Caco-2 (cell line): ENCODE results near the gene FGF2. TPM values are rescaled to one million over a fixed set of nuclear protein-coding genes. Genes with fewer than 3 reads are reported as not detected.

ENCODE experiments used
- BruUV-seq: library from RNA; stranded (reverse); fragments of 400-500 nt; replicated peaks from 2 replicates; lab custom pipeline; 2021; lab: Mats Ljungman, UMichigan
- CTCF ChIA-PET: fragments of 300-600 bp; sonication (Branson Sonifier 250); formaldehyde crosslinking; loops from one replicate; lab custom pipeline; 2022; ENCODE audit warnings: antibody characterized with exemption; lab: Charles Lee
- POLR2A ChIA-PET: fragments of 300-600 bp; sonication (Branson Sonifier 250); formaldehyde crosslinking; loops from one replicate; lab custom pipeline; 2022; ENCODE audit warnings: antibody characterized with exemption; lab: Charles Lee
- DNase-seq, 2 experiments: peaks; one replicate each; pipeline versions ENCODE4 v3.0.0 to v3.0.0-alpha.2; 2020 to 2022
- H3K27me3 ChIP-seq: replicated peaks from 2 replicates; pipeline ENCODE4 v1.6.0; 2011; ENCODE audit warnings: low read length; ENCODE audit not compliant: control insufficient read depth, insufficient read depth
- H3K36me3 ChIP-seq: 2 replicates; pipeline ENCODE4 v1.5.1; 2011; ENCODE audit warnings: low read length; ENCODE audit not compliant: control insufficient read depth, insufficient read depth
- H3K4me1 ChIP-seq: fragments of 250-450 bp; sonication (Bioruptor Pico); 2 replicates; pipeline ENCODE4 v1.5.1; 2020; ENCODE audit warnings: mild to moderate bottlenecking
- H3K4me3 ChIP-seq: 2 replicates; pipeline ENCODE4 v1.5.1; 2011; ENCODE audit warnings: low read depth, mild to moderate bottlenecking, control low read depth, low read length
- H3K9me3 ChIP-seq: fragments of 250-450 bp; sonication (Bioruptor Pico); 2 replicates; pipeline ENCODE4 v1.5.1; 2020; ENCODE audit warnings: mild to moderate bottlenecking, moderate library complexity
- H3K27ac Mint-ChIP-seq: one replicate; pipeline ENCODE4 v1.8.0; 2022; ENCODE audit warnings: mixed read lengths; ENCODE audit not compliant: unreplicated experiment
- H3K27me3 Mint-ChIP-seq: one replicate; pipeline ENCODE4 v1.8.0; 2022; ENCODE audit warnings: mixed read lengths; ENCODE audit not compliant: insufficient read depth, unreplicated experiment
- H3K36me3 Mint-ChIP-seq: one replicate; pipeline ENCODE4 v1.8.0; 2022; ENCODE audit warnings: mild to moderate bottlenecking, mixed read lengths; ENCODE audit not compliant: insufficient read depth, unreplicated experiment
- H3K4me1 Mint-ChIP-seq: one replicate; pipeline ENCODE4 v1.8.0; 2022; ENCODE audit warnings: low read depth, mixed read lengths; ENCODE audit not compliant: unreplicated experiment
- H3K4me3 Mint-ChIP-seq: one replicate; pipeline ENCODE4 v1.8.0; 2022; ENCODE audit warnings: mild to moderate bottlenecking, moderate library complexity, mixed read lengths; ENCODE audit not compliant: unreplicated experiment
- H3K9me3 Mint-ChIP-seq: one replicate; pipeline ENCODE4 v1.8.0; 2022; ENCODE audit warnings: mixed read lengths; ENCODE audit not compliant: unreplicated experiment
- CTCF ChIP-seq, 2 experiments: fragments of 200-600 bp in 1 of 2; IDR thresholded peaks; 1 replicate in 1 of 2; 2 replicates in 1 of 2; pipeline versions ENCODE4 v1.5.1 to v1.8.0; 2011 to 2022; ENCODE audit warnings: antibody characterized with exemption in 1 of 2, control low read depth in 1 of 2, inconsistent platforms in 1 of 2, low read depth in 1 of 2, low read length in 1 of 2, mild to moderate bottlenecking in 1 of 2, moderate library complexity in 1 of 2; ENCODE audit not compliant: insufficient read depth in 1 of 2, severe bottlenecking in 1 of 2, unreplicated experiment in 1 of 2
- intact Hi-C: fragments of 100-400 bp; cut with micrococcal nuclease; formaldehyde crosslinking; loops from one replicate; pipeline ENCODE4 v1.10.0; 2022; ENCODE audit not compliant: unreplicated experiment
- total RNA-seq: library from RNA; stranded (reverse); gene quantifications from 2 replicates; pipeline ENCODE4 v1.2.3, GENCODE V29; 2022

FGF2 gene
- total RNA-seq, 1 experiment from 2014 or later: 0.20 TPM

GRCh38 chr4:122788935-122789334 is 37.7 kb upstream of the FGF2 start:
- 0 out of 2 replicates have a peak, but pooled peaks cover 3% of the 10 kb centered on the region for H3K4me1 ChIP-seq
- H3K4me3 ChIP-seq: no peak overlapping the region
- H3K9me3 ChIP-seq: no peaks in the 10 kb centered on the region
- Mint-ChIP-seq H3K4me1 (no peaks in the 10 kb centered on the region), H3K27me3 (peaks cover 2% of the 10 kb centered on the region), H3K27ac (no peak overlapping the region), H3K36me3 (no peaks in the 10 kb centered on the region), H3K9me3 (peaks cover 10% of the 10 kb centered on the region), H3K4me3 (no peak overlapping the region)
- ChIA-PET CTCF (interaction anchor here (0.6 to 0.7 kb wide), 2 partner anchors 31 to 126 kb away, joined by 3 read pairs; no protein-coding TSS in a partner anchor), POLR2A (no interaction called here)
- DNase-seq: no peak
- TF ChIP-seq CTCF (IDR thresholded peaks at IDR 0.05; ENCODE audit: insufficient read depth in 1 of 2, low read depth in 1 of 2, low read length in 1 of 2, severe bottlenecking in 1 of 2, unreplicated experiment in 1 of 2): no peak
- intact Hi-C loops: no loop called here
- H3K36me3 ChIP-seq: no peaks in the 10 kb centered on the region
- no peaks in the 10 kb centered on the region for H3K27me3 ChIP-seq
- no TSS peak for BruUV-seq

DNA sequence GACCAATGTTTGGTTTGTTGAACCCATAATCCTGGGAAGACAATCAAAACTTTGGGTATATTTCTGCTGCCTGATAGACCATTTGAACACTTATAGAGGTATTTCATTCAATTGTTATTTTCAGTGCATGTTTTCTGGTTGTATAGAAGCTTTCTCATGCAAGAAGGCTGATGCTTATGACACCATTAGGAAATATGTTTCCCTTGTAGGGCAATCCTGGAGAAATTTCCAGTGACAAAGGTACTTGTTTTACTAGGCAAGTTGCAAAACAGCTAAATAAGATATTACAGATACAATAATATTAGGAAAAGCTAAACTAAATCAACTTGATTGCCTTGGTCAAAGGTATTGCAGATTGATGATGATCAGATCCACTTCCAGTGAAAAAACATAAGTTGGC is 32.8 kb upstream of the FGF2 start:
- CTCF ChIA-PET: no interaction called here

GRCh38 chr4:122796801-122797404 is 29.7 kb upstream of the FGF2 start:
- TF ChIP-seq CTCF (IDR thresholded peaks at IDR 0.05; ENCODE audit: insufficient read depth in 1 of 2, low read depth in 1 of 2, low read length in 1 of 2, severe bottlenecking in 1 of 2, unreplicated experiment in 1 of 2): no peak
- H3K27me3 ChIP-seq: no peaks in the 10 kb centered on the region
- H3K27ac Mint-ChIP-seq: no peak overlapping the region
- DNase-seq: no peak
- ChIA-PET CTCF (interaction anchor here (1.0 kb wide), 1 partner anchor 9 kb away, joined by 7 read pairs; no protein-coding TSS in a partner anchor), POLR2A (no interaction called here)
- BruUV-seq: no TSS peak
- peaks cover 2% of the 10 kb centered on the region for H3K27me3 Mint-ChIP-seq
- intact Hi-C loops: no loop called here
- no peak overlapping the region for H3K4me3 Mint-ChIP-seq
- H3K9me3 ChIP-seq: no peaks in the 10 kb centered on the region
- H3K4me1 ChIP-seq: no peaks in the 10 kb centered on the region
- H3K36me3 ChIP-seq: no peaks in the 10 kb centered on the region
- H3K36me3 Mint-ChIP-seq: no peaks in the 10 kb centered on the region
- H3K4me1 Mint-ChIP-seq: no peaks in the 10 kb centered on the region
- H3K4me3 ChIP-seq: no peak overlapping the region
- H3K9me3 Mint-ChIP-seq: no peaks in the 10 kb centered on the region

More for the DNA sequence above, 32.8 kb upstream of the FGF2 start:
- H3K9me3 Mint-ChIP-seq: no peaks in the 10 kb centered on the region
- intact Hi-C loops: no loop called here
- Histone ChIP-seq H3K4me3 (no peak overlapping the region), H3K36me3 (no peaks in the 10 kb centered on the region), H3K9me3 (no peaks in the 10 kb centered on the region), H3K27me3 (no peaks in the 10 kb centered on the region), H3K4me1 (no peaks in the 10 kb centered on the region)
- TF ChIP-seq CTCF (IDR thresholded peaks at IDR 0.05; ENCODE audit: insufficient read depth in 1 of 2, low read depth in 1 of 2, low read length in 1 of 2, severe bottlenecking in 1 of 2, unreplicated experiment in 1 of 2): no peak
- POLR2A ChIA-PET: no interaction called here
- no peak for DNase-seq
- BruUV-seq: no TSS peak
- no peak overlapping the region for H3K4me3 Mint-ChIP-seq
- H3K27me3 Mint-ChIP-seq: peaks cover 2% of the 10 kb centered on the region
- no peak overlapping the region for H3K27ac Mint-ChIP-seq
- no peaks in the 10 kb centered on the region for H3K4me1 Mint-ChIP-seq
- no peaks in the 10 kb centered on the region for H3K36me3 Mint-ChIP-seq
